Brain microvascular endothelial cell (primary cell): ENCODE measurements around the gene MXRA8.

Source experiments
- DNase-seq: peaks from one replicate; pipeline ENCODE4 v3.0.0-alpha.2; 2020
- H3K27ac ChIP-seq: fragments of 250-450 bp; sonication (Bioruptor Pico); 2 replicates; pipeline ENCODE4 v1.5.1; 2020; ENCODE audit warnings: mild to moderate bottlenecking, moderate library complexity
- H3K27me3 ChIP-seq: fragments of 250-450 bp; sonication (Bioruptor Pico); replicated peaks from 2 replicates; pipeline ENCODE4 v1.5.1; 2020; ENCODE audit warnings: mild to moderate bottlenecking
- H3K36me3 ChIP-seq: fragments of 250-450 bp; sonication (Bioruptor Pico); replicated peaks from 2 replicates; pipeline ENCODE4 v1.5.1; 2020; ENCODE audit warnings: mild to moderate bottlenecking
- H3K4me3 ChIP-seq: 2 replicates; pipeline ENCODE4 v1.5.1; 2011; ENCODE audit warnings: low read depth, mild to moderate bottlenecking, control low read depth, low read length, moderate library complexity
- in situ Hi-C: cut with HindIII; loops from 2 replicates; pipeline ENCODE4 v1.10.0; 2017; ENCODE audit warnings: low sequenced_read_pairs, low pct_ligation_motif_present
- TF ChIP-seq, protein P1 (sequence below): IDR thresholded peaks from 2 replicates; pipeline ENCODE4 v1.5.1; 2011; ENCODE audit warnings: low read depth, mild to moderate bottlenecking, moderate library complexity, low read length, control low read depth, inconsistent platforms; ENCODE audit errors: missing control alignments

MXRA8 gene

DNA sequence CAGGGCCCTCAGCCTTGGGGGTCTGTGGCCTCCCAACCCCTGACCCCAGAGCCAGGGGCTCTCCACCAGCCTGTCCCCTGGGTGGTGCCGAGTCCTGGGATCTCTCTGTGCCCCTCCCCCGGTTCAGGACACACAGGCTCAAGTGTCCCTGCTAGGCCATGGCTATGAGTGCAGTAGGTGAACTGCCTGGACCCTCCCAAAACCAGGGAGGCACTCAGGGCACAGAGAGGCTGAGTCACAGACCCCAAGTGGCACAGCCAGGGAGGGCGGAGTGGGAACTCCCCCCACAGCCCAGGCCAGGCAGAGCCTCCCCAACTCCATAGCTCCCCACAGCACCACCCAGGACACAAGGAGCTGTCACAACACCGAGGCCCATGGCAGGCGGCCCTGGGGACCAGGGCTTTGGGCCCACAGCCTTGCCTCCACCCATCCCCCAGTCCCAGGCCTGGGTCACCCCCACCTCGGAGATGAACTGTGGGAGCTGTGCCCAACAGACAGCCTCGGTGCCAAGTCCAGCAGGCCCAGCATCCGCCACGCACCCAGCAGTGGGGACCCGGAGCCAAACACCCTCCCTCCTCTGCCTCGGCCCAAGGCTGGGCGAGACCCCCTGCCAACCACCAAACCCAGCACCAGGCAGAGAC lies 12.4 kb downstream of the MXRA8 start:
- H3K27me3 ChIP-seq, result no peaks in the 10 kb centered on the region
- H3K27ac ChIP-seq, result no peak overlapping the region
- peaks cover 8% of the 10 kb centered on the region for H3K36me3 ChIP-seq
- TF ChIP-seq, protein P1, sequence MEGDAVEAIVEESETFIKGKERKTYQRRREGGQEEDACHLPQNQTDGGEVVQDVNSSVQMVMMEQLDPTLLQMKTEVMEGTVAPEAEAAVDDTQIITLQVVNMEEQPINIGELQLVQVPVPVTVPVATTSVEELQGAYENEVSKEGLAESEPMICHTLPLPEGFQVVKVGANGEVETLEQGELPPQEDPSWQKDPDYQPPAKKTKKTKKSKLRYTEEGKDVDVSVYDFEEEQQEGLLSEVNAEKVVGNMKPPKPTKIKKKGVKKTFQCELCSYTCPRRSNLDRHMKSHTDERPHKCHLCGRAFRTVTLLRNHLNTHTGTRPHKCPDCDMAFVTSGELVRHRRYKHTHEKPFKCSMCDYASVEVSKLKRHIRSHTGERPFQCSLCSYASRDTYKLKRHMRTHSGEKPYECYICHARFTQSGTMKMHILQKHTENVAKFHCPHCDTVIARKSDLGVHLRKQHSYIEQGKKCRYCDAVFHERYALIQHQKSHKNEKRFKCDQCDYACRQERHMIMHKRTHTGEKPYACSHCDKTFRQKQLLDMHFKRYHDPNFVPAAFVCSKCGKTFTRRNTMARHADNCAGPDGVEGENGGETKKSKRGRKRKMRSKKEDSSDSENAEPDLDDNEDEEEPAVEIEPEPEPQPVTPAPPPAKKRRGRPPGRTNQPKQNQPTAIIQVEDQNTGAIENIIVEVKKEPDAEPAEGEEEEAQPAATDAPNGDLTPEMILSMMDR, result no peak
- in situ Hi-C loops, result no loop called here
- H3K4me3 ChIP-seq, result no peak overlapping the region
- DNase-seq, result no peak

DNA sequence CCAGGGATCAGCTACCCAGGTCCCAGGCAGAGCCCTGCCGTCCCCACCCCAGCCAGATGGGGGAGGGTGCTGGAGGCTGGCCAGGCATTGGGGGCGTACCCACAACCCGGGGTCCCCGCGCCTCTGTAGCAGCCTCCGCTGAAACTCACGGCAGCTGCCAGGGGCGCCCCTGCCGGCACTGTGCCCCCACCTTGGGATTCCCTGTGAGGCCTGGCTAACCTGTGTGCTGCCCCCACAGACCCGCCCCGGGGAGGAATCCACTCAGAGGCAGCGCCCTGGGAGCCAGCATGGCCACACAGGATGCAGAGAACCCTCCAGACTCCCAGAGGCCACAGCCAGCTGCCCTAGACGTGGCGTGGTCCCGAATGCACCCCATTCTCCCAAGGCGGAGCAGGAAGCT lies 13.0 kb downstream of the MXRA8 start:
- DNase-seq, result no peak
- TF ChIP-seq, protein P1, result no peak
- Histone ChIP-seq H3K4me3 (no peak overlapping the region), H3K27ac (no peak overlapping the region), H3K36me3 (peaks cover 10% of the 10 kb centered on the region), H3K27me3 (no peaks in the 10 kb centered on the region)
- in situ Hi-C loops, result no loop called here

DNA sequence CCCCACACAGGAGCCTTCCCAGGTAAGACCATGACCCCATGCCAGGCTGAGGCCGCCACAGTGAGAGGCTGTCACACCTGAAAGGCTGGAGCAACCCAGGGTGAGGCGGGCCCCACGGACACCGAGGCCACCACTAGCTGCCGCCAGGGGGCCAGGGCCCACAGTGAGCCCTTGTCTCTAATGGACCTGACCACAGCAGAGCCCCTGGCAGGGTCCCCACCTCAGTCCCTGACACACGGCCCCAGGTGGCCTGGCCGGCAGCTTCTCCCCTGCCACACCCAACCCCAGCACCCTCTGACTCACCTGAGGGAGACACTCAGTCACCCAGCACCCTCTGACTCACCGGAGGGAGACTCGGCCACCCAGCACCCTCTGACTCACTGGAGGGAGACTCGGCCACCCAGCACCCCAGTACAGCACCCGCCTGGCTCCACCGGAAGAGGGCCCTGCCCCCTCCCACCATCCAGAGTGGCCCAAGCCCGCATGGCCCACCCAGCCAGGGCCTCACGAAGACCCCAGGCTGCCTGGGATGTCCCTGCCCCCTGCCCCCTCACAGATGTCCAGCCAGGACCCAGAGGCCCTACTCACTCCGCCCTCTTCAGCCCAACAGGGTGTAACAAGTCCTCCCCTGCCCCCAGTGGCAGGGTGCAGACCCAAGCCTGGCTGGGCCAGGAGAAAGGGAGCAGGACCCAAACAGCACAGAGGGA lies 13.5 kb downstream of the MXRA8 start:
- H3K36me3 ChIP-seq, result peaks cover 14% of the 10 kb centered on the region
- H3K4me3 ChIP-seq, result no peak overlapping the region
- H3K27me3 ChIP-seq, result no peaks in the 10 kb centered on the region
- TF ChIP-seq, protein P1, result peak; percentile 77
- in situ Hi-C loops, result no loop called here
- peak; percentile 64 for DNase-seq
- no peak overlapping the region for H3K27ac ChIP-seq

DNA sequence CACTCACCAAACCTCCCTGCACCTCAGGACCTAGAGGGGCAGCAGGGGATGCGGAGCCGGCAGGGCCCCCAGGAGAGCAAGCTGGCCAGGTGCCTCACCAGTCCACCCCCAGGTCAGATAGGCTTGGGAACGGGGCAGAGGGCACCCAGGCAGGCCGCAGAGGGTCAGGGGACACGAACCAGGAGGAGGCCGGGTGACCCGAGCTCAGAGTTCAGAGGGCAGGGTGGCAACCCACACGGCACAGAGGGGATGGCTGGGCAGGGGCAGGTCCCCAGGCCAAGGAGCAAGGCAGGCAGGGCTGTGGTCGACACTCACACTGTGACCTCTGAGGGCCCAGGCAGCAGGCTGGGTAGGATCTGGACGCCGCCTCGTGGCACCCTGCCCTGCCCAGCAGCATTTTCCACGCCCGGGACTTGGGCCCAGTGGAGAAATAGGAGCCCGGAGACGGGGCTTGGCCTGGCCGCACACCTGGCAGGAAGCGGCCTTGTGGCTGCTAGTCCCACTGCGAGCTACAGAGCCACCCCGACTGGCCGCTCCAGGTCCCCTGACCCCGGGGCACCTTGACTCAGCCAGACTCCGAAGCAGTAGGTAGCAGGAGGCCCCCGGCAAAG lies 14.4 kb downstream of the MXRA8 start:
- TF ChIP-seq, protein P1, result no peak
- Histone ChIP-seq H3K27me3 (no peaks in the 10 kb centered on the region), H3K4me3 (no peak overlapping the region), H3K27ac (no peak overlapping the region), H3K36me3 (peaks cover 17% of the 10 kb centered on the region)
- no peak for DNase-seq
- in situ Hi-C loops, result no loop called here

DNA sequence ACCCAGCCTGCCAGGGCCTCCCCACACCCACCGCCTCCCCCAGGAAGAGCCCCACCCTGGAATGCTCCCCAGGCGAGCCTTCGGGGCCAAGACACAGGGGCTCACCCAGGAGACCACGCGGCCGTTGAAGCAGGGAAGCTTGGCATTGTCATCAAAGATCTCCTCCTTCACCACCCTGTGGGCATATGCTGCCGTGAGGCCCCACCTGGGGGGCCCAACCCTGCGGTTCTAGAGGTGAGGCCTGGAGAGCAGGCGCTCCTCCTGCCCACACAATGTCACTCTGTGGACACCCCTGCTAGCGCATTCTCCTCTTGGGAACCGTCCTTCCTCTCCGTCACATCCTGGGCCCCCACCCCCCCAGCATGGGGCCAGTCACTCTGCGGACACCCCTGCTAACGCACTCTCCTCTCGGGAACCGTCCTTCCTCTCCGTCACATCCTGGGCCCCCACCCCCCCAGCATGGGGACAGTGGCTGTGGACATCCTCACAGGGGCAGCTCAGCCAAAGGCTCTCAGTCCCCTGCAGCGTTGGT lies 15.7 kb downstream of the MXRA8 start:
- TF ChIP-seq, protein P1, result no peak
- in situ Hi-C loops, result no loop called here
- Histone ChIP-seq H3K27me3 (no peaks in the 10 kb centered on the region), H3K36me3 (peaks cover 25% of the 10 kb centered on the region), H3K27ac (no peak overlapping the region), H3K4me3 (no peak overlapping the region)
- DNase-seq, result no peak
